ENCODE data around the gene UGT1A1. TPM values are rescaled to one million over a fixed set of nuclear protein-coding genes. Genes with fewer than 3 reads are reported as not detected.

UGT1A1 gene
- not detected in 2 replicates for total RNA-seq

DNA sequence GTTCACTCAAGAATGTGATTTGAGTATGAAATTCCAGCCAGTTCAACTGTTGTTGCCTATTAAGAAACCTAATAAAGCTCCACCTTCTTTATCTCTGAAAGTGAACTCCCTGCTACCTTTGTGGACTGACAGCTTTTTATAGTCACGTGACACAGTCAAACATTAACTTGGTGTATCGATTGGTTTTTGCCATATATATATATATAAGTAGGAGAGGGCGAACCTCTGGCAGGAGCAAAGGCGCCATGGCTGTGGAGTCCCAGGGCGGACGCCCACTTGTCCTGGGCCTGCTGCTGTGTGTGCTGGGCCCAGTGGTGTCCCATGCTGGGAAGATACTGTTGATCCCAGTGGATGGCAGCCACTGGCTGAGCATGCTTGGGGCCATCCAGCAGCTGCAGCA, at the start of gene UGT1A1:
TSS of gene UGT1A1 (plus strand) at position 228 of the 400 bp plus-strand sequence. CDS start at position 246, 18 bp downstream.
- peaks cover 15% of the 10 kb centered on the region for H3K27me3 Mint-ChIP-seq
- ATAC-seq (ENCODE audit: low read depth), result no peak
- ChIA-PET POLR2A (no interaction called here), CTCF (no interaction called here)
- H3K4me3 Mint-ChIP-seq, result no peak within 1 kb of the TSS
- H3K9me3 Mint-ChIP-seq, result no peaks in the 10 kb centered on the region
- intact Hi-C loops (cut with micrococcal nuclease), result no loop called here
- no peak within 1 kb of the TSS for H3K27ac Mint-ChIP-seq
- TF ChIP-seq, protein P1, sequence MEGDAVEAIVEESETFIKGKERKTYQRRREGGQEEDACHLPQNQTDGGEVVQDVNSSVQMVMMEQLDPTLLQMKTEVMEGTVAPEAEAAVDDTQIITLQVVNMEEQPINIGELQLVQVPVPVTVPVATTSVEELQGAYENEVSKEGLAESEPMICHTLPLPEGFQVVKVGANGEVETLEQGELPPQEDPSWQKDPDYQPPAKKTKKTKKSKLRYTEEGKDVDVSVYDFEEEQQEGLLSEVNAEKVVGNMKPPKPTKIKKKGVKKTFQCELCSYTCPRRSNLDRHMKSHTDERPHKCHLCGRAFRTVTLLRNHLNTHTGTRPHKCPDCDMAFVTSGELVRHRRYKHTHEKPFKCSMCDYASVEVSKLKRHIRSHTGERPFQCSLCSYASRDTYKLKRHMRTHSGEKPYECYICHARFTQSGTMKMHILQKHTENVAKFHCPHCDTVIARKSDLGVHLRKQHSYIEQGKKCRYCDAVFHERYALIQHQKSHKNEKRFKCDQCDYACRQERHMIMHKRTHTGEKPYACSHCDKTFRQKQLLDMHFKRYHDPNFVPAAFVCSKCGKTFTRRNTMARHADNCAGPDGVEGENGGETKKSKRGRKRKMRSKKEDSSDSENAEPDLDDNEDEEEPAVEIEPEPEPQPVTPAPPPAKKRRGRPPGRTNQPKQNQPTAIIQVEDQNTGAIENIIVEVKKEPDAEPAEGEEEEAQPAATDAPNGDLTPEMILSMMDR (IDR thresholded peaks at IDR 0.05), result no peak
- no peaks in the 10 kb centered on the region for H3K4me1 Mint-ChIP-seq
- H3K36me3 Mint-ChIP-seq (ENCODE audit: low read depth), result no peaks in the 10 kb centered on the region
- DNase-seq, result no peak

DNA sequence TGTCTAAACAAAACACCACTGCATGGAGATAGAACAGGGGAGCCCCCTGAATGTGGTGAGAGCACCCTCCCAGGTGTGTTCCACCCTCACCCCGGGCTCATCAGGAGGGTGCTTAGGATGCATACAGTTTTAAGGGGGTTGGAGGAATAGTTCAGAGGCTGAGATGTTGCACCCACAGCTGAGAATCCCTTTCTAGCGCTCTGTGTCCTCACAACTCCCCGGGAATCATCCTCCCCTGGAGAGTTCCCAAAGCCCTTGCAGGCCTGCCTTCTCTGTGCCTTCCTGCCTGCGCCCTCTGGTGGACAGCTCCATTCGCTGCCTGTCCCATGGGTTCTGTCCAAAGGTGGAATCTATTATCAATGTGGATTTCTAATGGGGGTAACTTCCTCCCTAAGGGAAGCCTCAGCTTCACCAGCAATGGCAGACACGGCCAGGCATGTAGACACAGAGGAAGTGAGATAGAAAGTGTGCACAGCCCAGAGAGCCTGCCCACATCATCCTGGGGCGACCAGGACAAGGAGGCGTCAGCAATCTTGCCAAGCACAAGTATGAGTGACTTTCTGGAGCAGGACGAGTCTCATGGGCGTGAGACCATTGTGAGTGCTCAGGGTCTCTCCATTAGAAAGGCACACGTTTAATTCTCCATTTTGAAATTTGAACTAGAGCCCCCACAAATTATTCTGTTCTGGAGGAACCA, 48.6 kb upstream of the UGT1A1 start:
- intact Hi-C loops (cut with micrococcal nuclease), result loop anchor here (1.0 to 5.0 kb wide), 4 partner anchors 214 to 1104 kb away; no protein-coding TSS in a partner anchor
- H3K36me3 Mint-ChIP-seq (ENCODE audit: low read depth), result no peaks in the 10 kb centered on the region
- ChIA-PET POLR2A (interaction anchor here (0.6 kb wide), 1 partner anchor 425 kb away, joined by 3 read pairs; no protein-coding TSS in a partner anchor), CTCF (interaction anchor here (1.1 to 2.1 kb wide), 4 partner anchors 13 to 307 kb away, joined by 3 to 8 read pairs (median 4); no protein-coding TSS in a partner anchor)
- peak; percentile 55 for DNase-seq
- H3K4me1 Mint-ChIP-seq, result peaks cover 4% of the 10 kb centered on the region
- no peak overlapping the region for H3K4me3 Mint-ChIP-seq
- H3K27me3 Mint-ChIP-seq, result peaks cover 32% of the 10 kb centered on the region
- no peak overlapping the region for H3K27ac Mint-ChIP-seq
- ATAC-seq (ENCODE audit: low read depth), result peak; percentile 66
- H3K9me3 Mint-ChIP-seq, result no peaks in the 10 kb centered on the region
- TF ChIP-seq, protein P1 (IDR thresholded peaks at IDR 0.05), result peak; percentile 75

DNA sequence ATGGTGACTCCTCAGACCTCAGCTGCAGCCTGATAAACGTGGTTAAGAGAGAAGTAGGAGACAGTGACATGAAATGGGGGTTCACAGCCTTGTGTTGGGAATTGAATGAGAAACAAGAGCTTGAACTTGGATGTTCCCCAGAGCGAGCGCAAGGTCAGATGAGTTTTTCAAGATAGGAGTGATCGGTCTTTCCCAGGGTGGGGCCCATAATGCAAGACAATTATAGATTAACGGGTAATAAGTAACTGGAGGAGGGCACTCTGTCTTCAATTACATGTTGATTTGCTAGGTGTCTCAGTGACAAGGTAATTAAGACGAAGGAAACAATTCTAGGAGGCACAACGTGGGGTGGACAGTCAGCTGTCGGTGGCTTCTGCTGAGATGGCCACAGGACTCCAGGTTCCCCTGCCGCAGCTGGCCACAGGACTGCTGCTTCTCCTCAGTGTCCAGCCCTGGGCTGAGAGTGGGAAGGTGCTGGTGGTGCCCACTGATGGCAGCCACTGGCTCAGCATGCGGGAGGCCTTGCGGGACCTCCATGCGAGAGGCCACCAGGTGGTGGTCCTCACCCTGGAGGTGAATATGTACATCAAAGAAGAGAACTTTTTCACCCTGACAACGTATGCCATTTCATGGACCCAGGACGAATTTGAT, 47.3 kb upstream of the UGT1A1 start, which contains the start of gene UGT1A5:
TSS of gene UGT1A5 (plus strand) at position 297 of the 651 bp plus-strand sequence. CDS start at position 382, 85 bp downstream.
- peaks cover 26% of the 10 kb centered on the region for H3K27me3 Mint-ChIP-seq
- no peaks in the 10 kb centered on the region for H3K9me3 Mint-ChIP-seq
- ATAC-seq (ENCODE audit: low read depth) (no peak), DNase-seq (no peak)
- CTCF ChIA-PET, result interaction anchor here (0.8 to 2.1 kb wide), 3 partner anchors 13 to 309 kb away, joined by 3 to 8 read pairs (median 3); no protein-coding TSS in a partner anchor
- no peaks in the 10 kb centered on the region for H3K36me3 Mint-ChIP-seq (ENCODE audit: low read depth)
- intact Hi-C loops (cut with micrococcal nuclease), result loop anchor here (5.0 kb wide), 2 partner anchors 215 to 1105 kb away; no protein-coding TSS in a partner anchor
- H3K4me3 Mint-ChIP-seq, result no peak within 1 kb of the TSS
- H3K27ac Mint-ChIP-seq, result no peak within 1 kb of the TSS
- POLR2A ChIA-PET, result no interaction called here
- TF ChIP-seq, protein P1 (IDR thresholded peaks at IDR 0.05), result no peak
- peaks cover 4% of the 10 kb centered on the region for H3K4me1 Mint-ChIP-seq

DNA sequence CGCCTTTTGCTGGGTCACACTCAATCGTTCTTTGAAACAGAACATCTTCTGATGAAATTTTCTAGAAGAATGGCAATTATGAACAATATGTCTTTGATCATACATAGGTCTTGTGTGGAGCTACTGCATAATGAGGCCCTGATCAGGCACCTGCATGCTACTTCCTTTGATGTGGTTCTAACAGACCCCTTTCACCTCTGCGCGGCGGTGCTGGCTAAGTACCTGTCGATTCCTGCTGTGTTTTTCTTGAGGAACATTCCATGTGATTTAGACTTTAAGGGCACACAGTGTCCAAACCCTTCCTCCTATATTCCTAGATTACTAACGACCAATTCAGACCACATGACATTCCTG, 46.8 kb upstream of the UGT1A1 start:
- POLR2A ChIA-PET, result no interaction called here
- Mint-ChIP-seq H3K27ac (no peak overlapping the region), H3K36me3 (ENCODE audit: low read depth) (no peaks in the 10 kb centered on the region), H3K9me3 (no peaks in the 10 kb centered on the region), H3K4me3 (no peak overlapping the region), H3K27me3 (peaks cover 26% of the 10 kb centered on the region), H3K4me1 (peaks cover 4% of the 10 kb centered on the region)
- intact Hi-C loops (cut with micrococcal nuclease), result loop anchor here (5.0 kb wide), 2 partner anchors 216 to 1106 kb away; no protein-coding TSS in a partner anchor
- ATAC-seq (ENCODE audit: low read depth), result no peak
- CTCF ChIA-PET, result no interaction called here
- TF ChIP-seq, protein P1 (IDR thresholded peaks at IDR 0.05), result no peak
- DNase-seq, result no peak

DNA sequence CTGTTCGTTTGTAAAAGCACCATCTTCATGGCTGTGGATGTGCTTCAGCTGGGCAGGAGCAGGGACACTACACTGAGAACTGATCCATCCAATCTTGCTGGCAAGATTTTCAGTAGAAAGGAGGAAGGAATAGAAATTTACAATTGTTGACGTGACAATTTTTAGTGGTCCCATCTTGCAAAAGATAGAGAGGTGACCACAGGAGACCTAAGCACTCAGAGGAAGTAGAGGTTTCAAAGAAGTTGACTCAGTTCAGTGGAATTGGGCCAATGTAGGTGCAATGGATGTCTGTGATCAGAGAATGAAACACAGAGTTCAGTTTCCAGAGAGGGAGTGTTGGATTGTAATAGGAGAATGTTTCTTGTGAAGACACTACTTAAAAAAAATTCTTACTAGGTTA, 45.9 kb upstream of the UGT1A1 start:
- H3K4me1 Mint-ChIP-seq, result peaks cover 4% of the 10 kb centered on the region
- ATAC-seq (ENCODE audit: low read depth), result no peak
- no peak for DNase-seq
- POLR2A ChIA-PET, result no interaction called here
- TF ChIP-seq, protein P1 (IDR thresholded peaks at IDR 0.05), result no peak
- H3K4me3 Mint-ChIP-seq, result no peak overlapping the region
- no peaks in the 10 kb centered on the region for H3K9me3 Mint-ChIP-seq
- no peaks in the 10 kb centered on the region for H3K36me3 Mint-ChIP-seq (ENCODE audit: low read depth)
- H3K27ac Mint-ChIP-seq, result no peak overlapping the region
- intact Hi-C loops (cut with micrococcal nuclease), result loop anchor here (5.0 kb wide), 2 partner anchors 217 to 1107 kb away; no protein-coding TSS in a partner anchor
- CTCF ChIA-PET, result no interaction called here
- H3K27me3 Mint-ChIP-seq, result peaks cover 25% of the 10 kb centered on the region
